Upper lobe of left lung (tissue), 4 donors: Measurements from ENCODE around the gene TMTC1.

ENCODE experiments used
- CTCF ChIP-seq, 6 experiments: fragments of 450-650 bp in 4 of 6; fragments of 200-600 bp in 2 of 6; sonication (generic) in 2 of 6; IDR thresholded peaks; one replicate each; pipeline ENCODE4 v1.5.1; 2016 to 2019; ENCODE audit warnings: antibody characterized with exemption in 6 of 6
- EP300 ChIP-seq, 4 donors: sonication (generic); formaldehyde crosslinking; IDR thresholded peaks; one replicate each; pipeline ENCODE4 v1.5.1; 2017; ENCODE audit warnings: antibody characterized with exemption in 4 of 4, control low read depth in 2 of 4
- POLR2A ChIP-seq, 4 donors: fragments of 450-650 bp; IDR thresholded peaks; one replicate each; pipeline ENCODE4 v1.5.1; 2016 to 2017; ENCODE audit warnings: antibody characterized with exemption in 4 of 4, mild to moderate bottlenecking in 2 of 4
- POLR2AphosphoS5 ChIP-seq, 2 donors: sonication (generic); formaldehyde crosslinking; IDR thresholded peaks; one replicate each; pipeline ENCODE4 v1.5.1; 2017; ENCODE audit warnings: antibody characterized with exemption in 2 of 2

DNA sequence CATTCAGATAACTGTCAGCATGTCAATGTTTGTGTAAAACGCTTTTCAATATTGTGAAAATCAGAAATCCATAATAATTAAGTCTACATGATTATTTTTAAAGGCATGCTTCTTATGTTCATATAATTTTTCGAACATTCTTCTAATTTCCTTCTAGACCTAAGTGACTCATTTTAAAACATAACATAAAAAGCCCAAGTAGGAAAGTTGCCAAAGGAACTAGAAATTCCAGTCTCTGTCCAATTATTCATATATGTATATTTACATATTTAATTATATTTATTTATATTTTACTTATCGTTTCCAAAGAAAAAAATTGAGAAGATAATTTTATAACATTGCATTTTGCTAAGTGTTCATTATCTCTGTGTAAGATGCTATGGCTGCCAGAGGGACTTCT lies 110.4 kb downstream of the TMTC1 start:
- no peak for TF ChIP-seq POLR2A (IDR thresholded peaks at IDR 0.05)
- no peak for TF ChIP-seq POLR2AphosphoS5 (IDR thresholded peaks at IDR 0.05)
- no peak for TF ChIP-seq CTCF (IDR thresholded peaks at IDR 0.05)
- no peak for TF ChIP-seq EP300 (IDR thresholded peaks at IDR 0.05)
